ENCODE measurements around the gene PI4KA. TPM values are rescaled to one million over a fixed set of nuclear protein-coding genes. Genes with fewer than 3 reads are reported as not detected.

The PI4KA gene
- total RNA-seq, 3 donors from 2014 or later (not counting 1 experiment from before 2014, with no cell fraction given) = 208 to 233 (median 215) TPM

DNA sequence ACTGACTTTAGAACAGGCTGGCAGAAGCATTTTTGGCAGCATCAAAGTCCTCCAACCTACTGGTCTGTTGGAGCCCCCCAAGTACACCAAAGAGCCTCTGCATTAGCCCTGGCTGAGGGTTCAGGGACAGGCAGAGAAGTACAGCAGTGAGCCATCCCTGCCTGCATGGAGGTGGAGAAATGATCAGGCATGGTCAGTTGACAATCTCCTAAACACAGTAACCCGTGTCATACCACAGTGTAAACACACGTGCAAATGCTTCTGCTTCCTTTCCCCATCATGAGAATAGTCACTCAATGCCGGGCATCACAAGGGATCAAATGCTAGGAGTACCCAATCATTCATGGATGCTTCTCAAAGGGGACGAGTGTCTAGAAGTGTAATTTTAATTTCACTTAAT lies 76.5 kb downstream of the PI4KA start:
- Histone ChIP-seq H3K4me3 (ENCODE audit: low read length) (no peak overlapping the region), H3K36me3 (ENCODE audit: control insufficient read depth, insufficient read depth, low read length) (peaks cover 42% of the 10 kb centered on the region), H3K27ac (ENCODE audit: low read length) (no peak overlapping the region), H3K9me3 (ENCODE audit: control insufficient read depth, insufficient read depth, low read length) (no peaks in the 10 kb centered on the region), H3K4me1 (ENCODE audit: control insufficient read depth, insufficient read depth, low read length) (no peaks in the 10 kb centered on the region), H3K27me3 (ENCODE audit: control insufficient read depth, insufficient read depth, low read length) (no peaks in the 10 kb centered on the region)
- no peak overlapping the region for H3K27ac Mint-ChIP-seq
- H3K4me3 Mint-ChIP-seq = no peak overlapping the region
- no peaks in the 10 kb centered on the region for H3K27me3 Mint-ChIP-seq (ENCODE audit: low read depth in 2 of 2)
- TF ChIP-seq CTCF (IDR thresholded peaks at IDR 0.05) = no peak
- no peak for DNase-seq
- no peaks in the 10 kb centered on the region for H3K9me3 Mint-ChIP-seq
- no peaks in the 10 kb centered on the region for H3K36me3 Mint-ChIP-seq
- no peaks in the 10 kb centered on the region for H3K4me1 Mint-ChIP-seq
- WGBS (ENCODE audit: insufficient coverage) = 93% methylated on average over 3 of the region's 4 CpGs
- intact Hi-C loops (cut with micrococcal nuclease) = no loop called here
- ATAC-seq = no peak

DNA sequence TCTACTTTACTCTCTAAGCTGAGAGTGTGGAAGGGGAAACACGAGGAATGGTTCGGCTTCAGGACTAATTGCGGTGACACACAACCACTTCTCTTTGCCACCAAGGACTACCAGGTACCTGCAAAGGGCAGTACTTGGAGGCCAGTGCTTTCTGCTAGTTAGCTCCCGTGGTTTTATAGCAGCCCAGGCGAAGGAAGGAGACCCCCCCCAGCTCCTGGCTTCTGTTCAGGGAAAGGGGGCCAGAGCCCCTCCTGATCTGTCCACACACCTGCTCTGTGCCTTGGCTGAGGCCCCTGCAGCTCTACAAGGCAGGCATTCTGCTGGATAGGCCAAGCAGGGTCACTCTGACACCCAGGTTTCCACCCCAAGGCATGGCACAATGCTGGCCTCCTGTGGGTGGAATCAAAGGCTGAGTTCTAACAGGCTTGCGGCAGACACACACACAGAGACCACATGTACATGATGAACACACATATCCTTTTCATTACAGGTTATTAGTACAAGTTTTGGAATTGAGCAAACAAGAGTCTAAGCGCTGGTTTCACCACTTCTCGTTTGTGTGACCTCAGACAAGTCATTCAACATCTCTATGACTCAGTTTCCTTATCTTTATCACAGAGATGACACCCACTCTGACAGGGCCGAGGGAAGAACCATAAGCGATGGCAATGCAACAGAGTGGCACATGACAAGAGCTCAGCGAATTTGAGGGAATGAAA lies 77.2 kb downstream of the PI4KA start:
- H3K9me3 Mint-ChIP-seq = no peaks in the 10 kb centered on the region
- WGBS (ENCODE audit: insufficient coverage) = 93% methylated on average over 8 of the region's 11 CpGs
- H3K36me3 ChIP-seq (ENCODE audit: control insufficient read depth, insufficient read depth, low read length) = peaks cover 37% of the 10 kb centered on the region
- peak in 1 of 3 donors; percentile 74 for ATAC-seq
- H3K4me3 ChIP-seq (ENCODE audit: low read length) = no peak overlapping the region
- H3K27ac Mint-ChIP-seq = no peak overlapping the region
- no peak for DNase-seq
- intact Hi-C loops (cut with micrococcal nuclease) = no loop called here
- H3K36me3 Mint-ChIP-seq = no peaks in the 10 kb centered on the region
- H3K4me1 ChIP-seq (ENCODE audit: control insufficient read depth, insufficient read depth, low read length) = no peaks in the 10 kb centered on the region
- H3K27me3 ChIP-seq (ENCODE audit: control insufficient read depth, insufficient read depth, low read length) = no peaks in the 10 kb centered on the region
- TF ChIP-seq CTCF (IDR thresholded peaks at IDR 0.05) = no peak
- no peak overlapping the region for H3K4me3 Mint-ChIP-seq
- H3K27me3 Mint-ChIP-seq (ENCODE audit: low read depth in 2 of 2) = no peaks in the 10 kb centered on the region
- no peaks in the 10 kb centered on the region for H3K4me1 Mint-ChIP-seq
- no peak overlapping the region for H3K27ac ChIP-seq (ENCODE audit: low read length)
- no peaks in the 10 kb centered on the region for H3K9me3 ChIP-seq (ENCODE audit: control insufficient read depth, insufficient read depth, low read length)

- no peaks in the 10 kb centered on the region for H3K9me3 Mint-ChIP-seq
These were observed 78.8 kb downstream of the PI4KA start for GRCh38 chr22:20779818-20780158.

More at GRCh38 chr22:20779818-20780158, 78.8 kb downstream of the PI4KA start:
- H3K36me3 Mint-ChIP-seq = no peaks in the 10 kb centered on the region
- H3K36me3 ChIP-seq (ENCODE audit: control insufficient read depth, insufficient read depth, low read length) = peaks cover 35% of the 10 kb centered on the region
- H3K4me1 ChIP-seq (ENCODE audit: control insufficient read depth, insufficient read depth, low read length) = no peaks in the 10 kb centered on the region
- no peaks in the 10 kb centered on the region for H3K4me1 Mint-ChIP-seq
- DNase-seq (no peak), ATAC-seq (no peak)
- intact Hi-C loops (cut with micrococcal nuclease) = no loop called here
- H3K9me3 ChIP-seq (ENCODE audit: control insufficient read depth, insufficient read depth, low read length) = no peaks in the 10 kb centered on the region
- no peak overlapping the region for H3K4me3 ChIP-seq (ENCODE audit: low read length)
- no peaks in the 10 kb centered on the region for H3K27me3 Mint-ChIP-seq (ENCODE audit: low read depth in 2 of 2)
- WGBS (ENCODE audit: insufficient coverage) = 95% methylated on average over 5 of the region's 5 CpGs
- H3K27ac ChIP-seq (ENCODE audit: low read length) = no peak overlapping the region
- no peak overlapping the region for H3K27ac Mint-ChIP-seq
- TF ChIP-seq CTCF (IDR thresholded peaks at IDR 0.05) = no peak
- no peak overlapping the region for H3K4me3 Mint-ChIP-seq
- no peaks in the 10 kb centered on the region for H3K27me3 ChIP-seq (ENCODE audit: control insufficient read depth, insufficient read depth, low read length)

All from natural killer cell (primary cell).